ENCODE measurements around the gene PYGO2.

GRCh38 chr1:154963643-154964042, 2.1 kb upstream of the PYGO2 start:
- TF ChIP-seq CTCF (conservative IDR thresholded peaks at IDR 0.05; ENCODE audit: low read length) (no peak), EZH2phosphoT487 (IDR thresholded peaks at IDR 0.05; ENCODE audit: borderline replicate concordance, low read depth, low read length) (no peak)
